GM18907 (cell line): ENCODE data around the gene SAFB2.
"Not testable (repeated sequence)": the region's sequence is repeated elsewhere in the genome, so short reads cannot be mapped to it uniquely, and the experiment has no call there.

Experiments used
- ATAC-seq: cut with Tn5 transposase; IDR thresholded peaks from one replicate; pipeline ENCODE4 v1.9.1; 2021; ENCODE audit warnings: mild to moderate bottlenecking, moderate library complexity; ENCODE audit not compliant: unreplicated experiment

Gene SAFB2

GRCh38 chr19:5608766-5609165 is 13.8 kb downstream of the SAFB2 start:
- ATAC-seq: not testable (repeated sequence)

DNA sequence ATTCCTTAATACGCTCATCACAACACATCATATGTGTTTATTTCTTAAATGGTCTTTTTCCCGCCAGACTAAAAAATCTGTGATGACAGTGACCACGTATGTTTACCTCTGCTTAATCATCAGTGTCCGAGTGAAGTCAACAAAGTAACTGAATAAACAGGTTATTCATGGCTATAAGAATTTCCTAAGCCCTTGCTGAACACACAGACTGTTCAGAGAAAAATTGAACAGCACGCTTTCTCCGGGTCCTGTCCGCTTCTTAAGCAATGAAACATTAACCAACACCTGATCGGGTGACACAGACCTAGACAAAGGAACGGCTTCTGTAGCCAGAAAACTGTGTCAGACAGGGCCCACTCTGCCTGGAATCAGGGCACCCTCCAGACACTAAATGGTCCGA is 14.3 kb downstream of the SAFB2 start:
- no peak for ATAC-seq

GRCh38 chr19:5607318-5608275 is 15.0 kb downstream of the SAFB2 start:
- no peak for ATAC-seq

DNA sequence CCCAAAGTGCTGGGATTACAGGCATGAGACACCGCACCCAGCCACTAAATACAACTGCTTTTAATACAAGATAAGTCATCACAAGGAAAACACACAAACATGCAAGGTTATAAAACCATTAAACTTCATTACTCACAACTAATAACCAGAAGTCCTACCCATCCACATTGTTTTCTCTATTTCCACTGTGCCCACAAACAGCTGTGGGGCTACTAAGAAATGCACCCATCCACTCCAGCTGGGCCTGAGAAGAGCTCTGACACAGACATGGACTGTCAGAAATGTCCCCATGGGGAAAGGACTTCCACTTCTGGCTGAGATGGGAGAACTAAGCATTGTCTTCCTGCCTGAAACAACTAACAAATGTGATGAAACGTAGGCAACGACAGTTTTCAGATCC is 17.2 kb downstream of the SAFB2 start:
- ATAC-seq: no peak

GRCh38 chr19:5603626-5604025 is 18.9 kb downstream of the SAFB2 start:
- ATAC-seq: no peak

- ATAC-seq: no peak
Observed at GRCh38 chr19:5600797-5601196, 21.8 kb downstream of the SAFB2 start.

DNA sequence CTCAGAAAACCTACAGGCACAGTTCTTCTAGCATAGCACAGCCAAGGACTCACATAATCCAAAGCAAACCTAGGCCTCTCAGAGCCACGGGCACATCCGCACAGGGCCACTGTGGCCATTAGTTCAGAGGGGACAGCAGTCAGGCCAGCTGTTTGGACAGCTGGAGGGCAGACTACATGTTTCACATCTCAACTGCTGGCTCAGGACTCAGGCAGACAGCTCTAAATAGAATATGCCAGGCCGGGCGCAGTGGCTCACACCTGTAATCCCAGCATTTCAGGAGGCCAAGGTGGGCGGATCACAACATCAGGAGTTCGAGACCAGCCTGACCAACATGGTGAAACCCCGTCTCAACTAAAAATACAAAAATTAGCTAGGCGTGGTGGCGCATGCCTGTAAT is 26.8 kb downstream of the SAFB2 start:
- no peak for ATAC-seq

GRCh38 chr19:5595129-5595528 is 27.4 kb downstream of the SAFB2 start:
- no peak for ATAC-seq

- ATAC-seq: no peak
Observed at GRCh38 chr19:5594521-5594950, 28.0 kb downstream of the SAFB2 start.

- ATAC-seq: no peak
Observed at GRCh38 chr19:5593343-5594255, 29.0 kb downstream of the SAFB2 start.

DNA sequence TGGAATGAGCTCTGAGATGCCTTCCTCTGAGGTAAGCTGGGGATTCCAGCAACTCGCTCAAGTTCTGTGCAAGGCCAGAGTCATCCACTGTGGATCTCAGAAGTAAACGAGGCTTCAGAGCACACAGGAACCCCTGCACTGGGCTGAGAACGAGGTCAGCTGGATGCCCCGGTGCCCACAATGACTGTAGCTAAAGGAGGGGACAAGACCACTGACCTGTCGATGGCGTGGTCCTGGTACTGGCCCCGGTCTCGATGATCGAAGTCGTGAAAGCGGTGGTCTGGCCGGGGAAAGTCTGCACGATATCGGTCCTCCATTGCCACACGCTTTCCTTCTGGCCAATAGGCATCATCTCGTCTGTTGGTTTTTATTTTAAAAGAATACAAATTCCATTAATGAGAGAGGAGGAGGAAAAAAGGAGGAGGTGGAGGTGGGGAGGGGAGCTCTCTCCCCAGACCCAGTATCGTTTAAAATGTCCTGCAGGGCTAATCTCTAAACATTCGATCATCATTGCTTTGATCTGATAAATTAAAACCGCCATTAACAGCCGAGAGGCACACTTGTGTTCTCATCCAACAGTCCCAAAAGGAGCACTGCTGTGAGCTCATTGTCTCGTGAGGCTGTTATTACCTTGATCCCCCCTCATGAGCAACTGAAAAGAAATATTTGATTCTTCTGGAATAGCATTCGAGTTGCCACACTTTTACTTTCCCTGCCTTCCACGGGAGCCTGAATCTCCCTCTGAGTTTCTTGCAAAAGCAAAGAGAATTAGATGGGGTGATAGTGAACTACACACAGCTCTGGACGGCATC is 29.8 kb downstream of the SAFB2 start:
- no peak for ATAC-seq

DNA sequence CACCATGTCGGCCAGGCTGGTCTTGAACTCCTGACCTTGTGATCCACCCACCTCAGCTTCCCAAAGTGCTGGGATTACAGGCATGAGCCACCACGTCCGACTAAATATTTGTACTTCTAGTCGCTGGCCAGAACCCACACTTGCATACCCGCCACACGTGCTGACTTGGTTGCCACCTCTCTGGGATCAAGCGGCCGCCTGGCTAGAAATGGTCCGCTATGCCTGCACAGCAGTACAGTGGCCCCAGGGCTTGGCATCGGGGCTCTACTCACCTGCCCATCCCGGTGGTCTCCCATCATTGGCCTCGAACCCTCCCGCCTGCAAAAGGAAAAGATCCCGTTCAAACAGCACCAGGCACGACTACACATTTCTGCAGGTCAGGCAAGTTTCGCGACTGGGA is 31.1 kb downstream of the SAFB2 start:
- no peak for ATAC-seq

DNA sequence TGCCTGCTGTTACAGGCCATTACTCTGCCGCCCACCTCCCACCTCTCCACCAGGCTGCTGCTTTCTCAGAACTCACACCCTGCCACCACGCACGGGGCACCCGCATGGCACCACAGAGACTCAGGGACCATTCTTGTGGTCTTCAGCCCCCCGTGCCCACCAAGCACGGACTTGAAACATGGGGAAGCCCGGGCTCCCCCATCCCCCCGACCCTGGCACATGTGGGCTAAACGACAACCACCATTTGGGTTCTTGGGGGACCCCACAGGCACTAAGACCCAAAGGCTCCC is 31.8 kb downstream of the SAFB2 start:
- ATAC-seq: no peak

DNA sequence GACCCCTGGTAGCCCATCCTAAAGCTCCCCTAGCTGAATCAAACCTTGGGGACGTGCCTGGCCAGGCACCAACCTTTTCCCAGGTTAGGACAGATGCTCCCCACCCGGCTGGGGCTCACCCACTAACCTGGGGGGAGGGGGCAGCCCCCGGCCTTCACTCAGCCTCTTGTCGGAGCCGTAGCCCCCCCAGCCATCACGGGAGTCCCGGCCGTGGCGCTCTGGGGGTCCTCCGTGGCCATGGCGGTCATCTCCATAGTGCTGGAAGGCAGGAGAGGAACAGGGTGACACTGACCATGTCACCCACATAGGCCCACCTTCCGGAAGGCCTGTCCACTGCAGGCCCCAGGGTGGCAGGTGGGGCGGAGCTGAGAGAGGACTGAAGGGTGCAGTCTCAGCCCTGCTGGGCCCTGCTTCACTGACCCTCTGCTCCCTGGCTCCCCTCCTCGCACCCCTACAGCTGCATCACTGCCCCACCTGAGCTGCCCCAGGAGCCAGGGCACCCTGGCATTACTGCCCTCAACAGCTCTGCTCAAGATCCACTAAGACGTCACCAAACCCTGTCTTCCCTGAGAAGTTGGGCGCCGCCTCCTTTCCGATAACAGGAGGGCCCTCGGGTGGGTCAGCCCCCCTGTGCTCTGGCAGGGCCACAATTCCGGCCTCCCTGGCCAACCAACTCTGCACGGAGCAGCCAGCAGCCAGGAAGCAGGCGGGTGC is 32.3 kb downstream of the SAFB2 start:
- no peak for ATAC-seq

DNA sequence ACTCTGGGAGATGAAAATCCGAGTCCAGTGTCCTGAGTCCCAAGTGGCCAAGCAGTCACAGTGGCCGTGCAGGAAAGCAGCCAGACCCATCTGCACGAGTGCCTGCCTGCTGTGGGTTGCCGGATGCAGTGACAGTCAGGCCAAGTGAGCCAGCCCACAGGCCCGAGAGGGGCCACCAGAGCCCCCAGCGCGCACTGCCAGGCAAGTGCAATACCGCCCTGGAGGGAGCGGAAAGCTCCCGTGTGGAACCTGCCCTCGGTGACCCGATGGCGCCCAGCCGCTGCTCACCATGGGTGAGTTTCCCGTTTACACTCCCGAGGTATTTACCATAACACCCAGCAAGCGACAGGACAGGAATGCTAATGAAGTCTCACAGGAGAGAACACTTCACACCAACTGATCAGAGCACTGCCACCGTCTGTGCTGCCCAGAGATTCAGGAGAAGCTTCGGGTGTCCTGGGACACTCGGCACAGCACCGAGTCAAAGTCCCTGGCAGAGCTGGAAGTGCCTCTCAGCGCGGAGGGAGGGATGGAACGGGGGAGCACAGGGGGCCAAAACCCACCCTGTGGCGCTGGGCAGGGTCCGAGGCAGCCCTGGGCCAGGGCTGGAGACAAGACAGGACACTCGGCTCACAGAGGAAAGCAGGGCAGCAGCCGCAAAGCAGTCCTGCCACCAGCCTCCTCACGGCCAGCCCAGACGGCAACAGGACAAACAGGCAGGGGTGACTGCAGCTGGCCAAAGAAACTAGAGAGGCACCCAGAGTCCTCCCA is 33.5 kb downstream of the SAFB2 start:
- no peak for ATAC-seq

DNA sequence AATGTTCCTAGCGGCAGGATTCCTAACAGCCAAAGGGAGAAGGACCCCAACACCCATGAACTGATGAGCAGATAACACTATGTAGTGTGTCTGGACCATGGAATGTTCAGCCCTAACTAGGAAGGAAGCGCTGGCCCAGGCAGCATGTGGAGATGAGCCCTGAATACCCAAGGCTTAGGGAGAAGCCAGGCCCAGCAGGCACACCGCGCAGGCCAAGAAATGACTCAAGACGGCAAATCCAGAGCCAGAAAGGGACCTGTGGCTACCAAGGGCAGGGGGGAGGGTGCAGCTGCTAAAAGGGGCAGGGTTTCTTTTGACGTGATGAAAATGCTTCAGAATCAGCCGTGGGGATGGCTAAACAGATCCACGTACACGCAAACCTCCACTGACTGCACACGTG is 34.1 kb downstream of the SAFB2 start:
- no peak for ATAC-seq

- no peak for ATAC-seq
Observed at GRCh38 chr19:5587661-5588060, 34.9 kb downstream of the SAFB2 start.

DNA sequence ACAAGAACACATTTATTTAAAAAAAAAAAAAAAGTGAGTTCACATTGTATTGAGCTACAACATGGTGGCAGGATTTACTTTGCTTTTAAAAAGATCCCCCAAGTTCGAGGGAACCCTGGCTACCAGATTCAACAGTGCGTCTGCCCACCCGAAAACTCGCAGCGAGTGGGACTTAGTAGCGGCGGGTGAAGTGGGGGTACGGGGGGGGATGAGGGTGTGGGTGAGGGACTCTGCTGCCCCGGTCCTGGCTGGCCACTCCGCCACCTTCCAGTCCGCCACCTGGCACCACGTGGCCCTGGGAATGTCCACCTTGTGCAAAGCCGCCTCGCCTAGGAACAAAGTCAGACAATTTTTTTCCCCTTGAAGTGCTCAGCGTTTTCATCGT is 35.5 kb downstream of the SAFB2 start:
- ATAC-seq: no peak

DNA sequence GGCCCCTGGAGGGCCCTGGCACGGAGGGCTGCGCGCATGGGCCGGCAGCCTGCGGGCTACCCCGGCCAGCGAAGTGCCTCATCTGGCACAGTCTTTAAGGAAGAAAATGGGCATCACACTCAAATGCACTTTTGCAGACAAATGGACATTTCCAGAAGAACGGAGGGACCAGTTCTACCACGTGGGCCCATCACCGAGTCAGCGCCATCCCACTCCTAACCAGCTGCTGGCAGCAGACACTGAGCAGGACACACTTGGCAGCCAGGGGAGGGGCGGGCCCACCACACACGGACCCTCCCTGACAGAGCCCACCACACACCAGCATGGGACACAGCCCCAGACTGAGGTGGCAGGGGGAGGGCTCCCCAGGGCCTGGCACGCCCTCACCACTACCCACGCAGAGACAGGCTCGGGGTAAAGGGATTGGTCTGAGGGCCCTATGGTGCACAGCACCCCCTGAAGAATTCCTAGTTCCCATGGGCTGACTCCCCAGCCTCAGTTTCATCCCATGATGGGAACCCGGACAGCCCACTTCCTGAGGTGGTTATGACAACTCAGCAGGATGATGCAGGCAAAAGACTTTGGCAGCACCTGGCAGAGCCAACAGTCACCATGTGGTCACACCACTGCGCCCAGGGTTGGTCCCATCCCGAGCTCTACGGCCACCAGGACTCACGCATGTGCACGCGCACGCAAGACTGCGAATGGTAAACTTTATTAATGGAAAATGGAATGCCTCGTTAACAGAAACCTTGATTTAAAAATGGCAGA is 36.1 kb downstream of the SAFB2 start:
- ATAC-seq: no peak
